GM10847 (cell line): ENCODE results near the gene CFAP299.

ENCODE experiments used
- POLR2A ChIP-seq: IDR thresholded peaks from 2 replicates; pipeline ENCODE4 v1.6.1; 2011; ENCODE audit not compliant: insufficient read length; ENCODE audit errors: extremely low read depth

CFAP299 gene

DNA sequence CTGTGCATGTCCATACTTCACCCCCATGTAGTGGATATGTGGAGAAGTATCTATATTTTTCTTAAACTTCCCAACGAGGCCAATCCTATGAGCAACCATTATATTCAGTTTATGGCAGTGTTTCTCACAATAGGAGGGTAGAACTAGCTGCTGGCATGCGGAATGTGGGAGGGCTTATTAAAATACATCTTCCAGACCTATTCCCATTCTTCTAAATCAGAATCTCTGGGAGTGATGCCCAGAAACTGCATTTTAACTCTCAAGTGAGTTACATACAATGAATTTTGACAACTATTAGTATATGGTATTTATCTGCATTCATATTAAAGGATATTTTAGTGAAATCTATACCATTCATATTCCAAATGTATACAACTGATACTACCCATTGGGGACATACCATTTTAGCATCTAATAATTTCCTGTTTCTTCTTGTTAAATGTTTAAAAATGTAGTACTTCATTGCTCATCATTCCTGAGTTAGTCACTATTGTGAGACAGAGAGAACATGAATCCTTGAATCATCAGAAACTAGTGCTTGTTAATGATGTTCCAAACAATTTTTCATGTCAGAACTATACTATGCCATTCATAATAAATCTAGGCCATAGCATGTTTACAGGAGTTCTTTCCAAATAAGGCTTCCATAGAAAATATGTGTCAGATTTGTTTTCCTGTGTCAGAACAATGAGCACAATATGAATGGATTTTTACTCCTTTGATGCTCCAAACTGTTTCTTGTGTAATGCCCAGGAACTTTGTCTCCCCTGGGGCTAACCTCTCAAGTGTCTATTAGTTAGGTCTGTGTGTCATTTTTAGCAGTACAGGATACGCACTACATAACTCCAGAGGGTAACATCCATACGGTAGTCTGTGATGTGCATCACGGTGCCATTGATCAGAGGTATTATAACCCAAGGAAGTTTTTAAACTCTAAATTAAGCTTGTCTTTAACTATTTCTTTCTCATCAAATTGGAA lies 496.1 kb downstream of the CFAP299 start:
- TF ChIP-seq POLR2A, result no peak

GRCh38 chr4:80839281-80839680 lies 503.8 kb downstream of the CFAP299 start:
- TF ChIP-seq POLR2A, result no peak

DNA sequence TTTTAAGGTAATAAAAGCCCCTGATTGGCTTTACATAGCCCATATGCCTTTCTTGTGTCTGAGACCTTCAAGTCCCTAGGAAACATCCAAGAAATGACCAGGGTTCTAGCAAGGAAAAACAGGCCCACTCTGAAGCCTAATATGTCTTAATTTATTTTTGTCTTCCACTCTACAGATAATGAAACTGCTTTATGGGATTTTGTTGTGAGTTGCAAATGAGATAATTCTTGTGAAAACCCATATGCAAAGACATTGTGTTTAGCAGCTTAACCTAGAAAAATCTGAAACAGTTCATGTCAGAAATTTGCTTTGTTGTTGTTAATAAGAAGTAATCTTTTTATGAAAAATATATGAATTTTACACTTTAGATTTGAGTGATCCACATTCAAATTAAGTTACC lies 504.3 kb downstream of the CFAP299 start:
- no peak for TF ChIP-seq POLR2A

DNA sequence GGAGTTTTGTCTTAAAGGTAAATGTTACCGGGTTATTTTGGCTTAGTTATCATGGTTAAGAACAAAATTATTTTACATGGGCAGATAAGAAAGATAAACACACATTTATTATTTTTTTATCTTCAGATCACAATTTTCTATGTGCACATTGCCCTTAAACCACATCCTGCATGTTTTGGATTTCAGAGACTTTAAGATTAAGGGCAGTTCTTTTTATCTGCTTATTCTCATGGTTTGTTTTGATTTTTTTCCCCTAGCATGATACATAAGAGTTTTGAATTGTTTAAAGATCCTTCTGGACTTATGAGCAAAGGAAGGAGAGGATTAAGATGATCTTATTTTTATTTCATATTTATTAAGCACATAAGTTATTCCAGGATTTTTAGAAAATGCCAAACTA lies 504.9 kb downstream of the CFAP299 start:
- no peak for TF ChIP-seq POLR2A

DNA sequence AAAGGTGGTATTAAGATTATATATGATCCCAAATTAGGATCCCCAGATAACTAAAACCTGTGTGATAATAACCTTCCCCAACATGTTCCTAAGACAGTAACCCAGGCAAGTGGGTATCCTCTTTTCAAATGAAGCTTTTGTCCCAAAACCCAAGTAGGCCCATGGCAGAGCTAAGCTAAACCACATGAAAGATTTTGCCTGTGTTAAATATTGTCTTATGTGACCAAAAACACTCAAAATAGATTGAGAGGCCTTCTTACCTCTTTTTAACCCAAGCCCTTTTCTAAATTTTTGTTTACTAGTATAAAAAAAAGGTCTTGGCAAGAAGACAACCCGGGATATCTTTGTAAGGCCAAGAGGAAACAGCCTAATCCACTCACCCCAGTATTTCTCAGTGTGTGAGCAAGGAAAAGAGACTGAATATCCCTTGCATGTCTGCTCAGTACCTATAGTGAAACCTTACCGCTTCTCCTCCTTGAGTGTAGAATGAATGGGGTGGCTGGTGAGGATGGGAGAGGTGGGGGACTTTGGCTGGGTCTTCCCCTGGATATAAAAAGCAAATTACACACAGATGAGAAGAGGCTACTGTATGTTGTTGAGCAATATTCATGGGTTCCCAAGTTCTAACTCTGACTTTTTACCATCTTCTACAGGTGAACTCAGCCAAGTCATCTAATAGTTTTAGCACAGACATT lies 506.2 kb downstream of the CFAP299 start:
- no peak for TF ChIP-seq POLR2A

- TF ChIP-seq POLR2A, result no peak
Observed at GRCh38 chr4:80846210-80846609, 510.7 kb downstream of the CFAP299 start.

DNA sequence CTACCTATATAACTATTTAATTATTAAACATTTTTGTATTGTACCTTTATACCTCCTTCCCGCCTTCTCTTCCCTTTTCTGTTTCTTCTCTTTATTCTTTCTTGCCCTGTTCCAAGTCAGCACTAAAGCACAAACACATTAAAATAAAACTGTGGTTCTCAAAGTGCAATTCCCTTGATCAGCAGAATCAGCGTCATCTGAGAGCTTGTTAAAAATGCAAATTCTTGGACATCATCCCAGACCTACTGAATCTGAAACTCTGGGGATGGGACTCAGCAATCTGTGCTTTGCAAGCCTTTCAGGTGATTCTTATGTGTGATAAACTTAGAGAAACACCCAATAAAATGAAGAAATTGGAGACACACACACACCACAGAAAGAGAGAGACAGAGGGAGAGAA lies 516.5 kb downstream of the CFAP299 start:
- no peak for TF ChIP-seq POLR2A

GRCh38 chr4:80873571-80873970 lies 538.0 kb downstream of the CFAP299 start:
- no peak for TF ChIP-seq POLR2A

DNA sequence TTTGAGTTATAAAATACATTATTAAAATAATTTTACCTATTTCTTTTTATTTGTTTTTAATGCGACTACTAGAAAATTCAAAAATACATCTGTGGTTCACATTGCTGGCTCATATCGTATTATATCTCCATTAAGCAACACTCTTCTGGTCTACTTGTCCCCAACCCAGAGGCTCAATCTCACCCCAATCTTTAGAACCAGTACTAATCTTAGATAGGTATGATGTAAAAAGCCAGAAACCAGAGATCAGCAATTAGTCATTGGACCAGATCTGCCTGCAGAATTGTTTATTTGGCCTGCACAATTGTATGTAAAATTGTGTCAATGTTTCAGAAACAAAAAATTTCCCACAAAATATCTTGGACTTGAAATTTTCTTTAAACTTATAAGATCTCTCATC lies 539.4 kb downstream of the CFAP299 start:
- TF ChIP-seq POLR2A, result no peak

- no peak for TF ChIP-seq POLR2A
Observed at GRCh38 chr4:80875642-80876041, 540.1 kb downstream of the CFAP299 start.

GRCh38 chr4:80876810-80877209 lies 541.3 kb downstream of the CFAP299 start:
- TF ChIP-seq POLR2A, result no peak

DNA sequence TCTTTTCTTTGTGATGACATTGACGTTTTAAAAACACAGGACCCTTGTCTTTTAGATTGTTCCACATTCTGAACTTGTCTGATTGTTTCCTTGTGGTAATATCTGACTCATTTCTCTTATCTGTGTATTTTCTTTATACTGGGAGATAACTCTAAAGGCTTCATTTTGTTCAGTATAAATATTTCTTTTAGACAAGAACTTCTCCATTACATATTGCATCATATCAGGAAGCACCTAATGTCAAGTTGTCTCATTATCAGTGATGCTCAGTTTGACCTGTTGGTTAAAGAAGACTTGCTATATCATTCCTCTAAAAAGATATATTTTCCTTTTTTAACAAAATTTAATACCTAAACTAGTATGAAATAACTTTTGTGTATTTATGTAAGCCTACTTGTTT lies 542.7 kb downstream of the CFAP299 start:
- no peak for TF ChIP-seq POLR2A

GRCh38 chr4:80897537-80898303 lies 562.2 kb downstream of the CFAP299 start:
- TF ChIP-seq POLR2A, result no peak

DNA sequence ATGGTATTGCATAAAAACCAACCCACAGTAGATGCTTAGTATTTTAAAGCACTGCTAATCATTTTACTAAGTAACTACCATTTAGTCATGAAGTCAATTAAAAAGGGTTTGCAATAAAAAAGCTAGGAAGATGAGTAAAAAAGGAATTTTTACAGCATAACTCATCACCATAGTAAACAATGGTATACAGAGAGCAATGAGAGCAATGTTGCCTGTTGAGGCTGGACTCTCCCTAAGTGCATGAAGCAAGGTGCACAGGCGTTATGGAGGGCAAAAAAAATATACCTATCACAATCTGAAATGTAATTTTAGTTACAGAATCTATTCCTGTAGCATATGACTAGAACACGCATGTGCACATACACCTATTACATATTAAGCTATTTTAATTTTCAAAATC lies 565.4 kb downstream of the CFAP299 start:
- TF ChIP-seq POLR2A, result no peak

GRCh38 chr4:80903020-80903419 lies 567.5 kb downstream of the CFAP299 start:
- no peak for TF ChIP-seq POLR2A
